Measurements from ENCODE around the gene ATG7. TPM values are rescaled to one million over a fixed set of nuclear protein-coding genes. Genes with fewer than 3 reads are reported as not detected.

The ATG7 gene
- total and polyA plus RNA-seq, 10 of the 15 experiments (the other 5 are each of a cell fraction or from before 2014, with no cell fraction given) = 13.5 to 49.5 (median 26.4) TPM

- SMC1A ChIA-PET (ENCODE audit: uncharacterized antibody, unreplicated experiment) = interaction anchor here (0.9 to 1.5 kb wide), 3 partner anchors 11 to 58 kb away, joined by 3 to 5 read pairs (median 3); no protein-coding TSS in a partner anchor
- no peak for TF ChIP-seq IKZF1 (conservative IDR thresholded peaks at IDR 0.05)
- no peak for TF ChIP-seq SP1 (IDR thresholded peaks at IDR 0.05; ENCODE audit: low read depth, low read length)
- no peak for TF ChIP-seq POLR2AphosphoS5 (IDR thresholded peaks at IDR 0.05; ENCODE audit: low read length)
- no peak for TF ChIP-seq ATF3 (IDR thresholded peaks at IDR 0.05; ENCODE audit: borderline replicate concordance, extremely low read depth, low read depth, low read length)
- BruUV-seq (replicated peaks) = no TSS peak
- RAD21 ChIA-PET (ENCODE audit: unreplicated experiment) = no interaction called here
- no peak overlapping the region for H3K27ac ChIP-seq (ENCODE audit: control insufficient read depth, insufficient read depth)
- peaks cover 7% of the 10 kb centered on the region for H3K4me1 ChIP-seq (ENCODE audit: control insufficient read depth, insufficient read depth, low read length)
- ATAC-seq = no peak
- H3K36me3 ChIP-seq (ENCODE audit: control insufficient read depth in 2 of 2, insufficient read depth in 2 of 2, low read length in 1 of 2) = peaks cover under 1 to 11% of the 10 kb centered on the region in 2 experiments; a peak in 2 of 4 replicates
- POLR2A ChIA-PET = interaction anchor here (3.2 kb wide), 1 partner anchor 11 kb away, joined by 16 read pairs; no protein-coding TSS in a partner anchor
- peaks cover 31% of the 10 kb centered on the region for H3K79me2 ChIP-seq (ENCODE audit: control insufficient read depth, insufficient read depth, low read length)
- WGBS (ENCODE audit: insufficient coverage, insufficient replicate concordance, low lambda C conversion rate, missing lambda C conversion rate) = 69% methylated on average over 2 of the region's 2 CpGs
- no peak overlapping the region for H3K9ac ChIP-seq (ENCODE audit: control insufficient read depth, insufficient read depth, low read length)
- H3K9me3 ChIP-seq (replicated peaks; ENCODE audit: control insufficient read depth, insufficient read depth, low read length) = peaks cover 2% of the 10 kb centered on the region; the same call in 1 of the 3 replicates
- no peaks in the 10 kb centered on the region for H4K20me1 ChIP-seq (ENCODE audit: control insufficient read depth, insufficient read depth)
- H2AFZ ChIP-seq (ENCODE audit: control insufficient read depth, low read depth, low read length) = no peak overlapping the region
- H3K4me2 ChIP-seq (ENCODE audit: control insufficient read depth, insufficient read depth) = no peak overlapping the region
- CTCF ChIA-PET = interaction anchor here (1.3 kb wide), 1 partner anchor 13 kb away, joined by 4 read pairs; no protein-coding TSS in a partner anchor
- DNase-seq (ENCODE audit: low read depth, low spot score) = no peak
- intact Hi-C loops (cut with micrococcal nuclease; ENCODE audit: unreplicated experiment) (no loop called here), in situ Hi-C loops (cut with MboI) (no loop called here)
- no peak overlapping the region for H3K4me3 ChIP-seq
- H3K27me3 ChIP-seq (replicated peaks in 1 of 2; ENCODE audit: control insufficient read depth in 2 of 2, insufficient read depth in 2 of 2, low read length in 1 of 2) = no peaks in the 10 kb centered on the region
- FAIRE-seq = no peak
Observed at GRCh38 chr3:11276901-11277300, 4.7 kb downstream of the ATG7 start.

GRCh38 chr3:11282250-11283138 lies 10.3 kb downstream of the ATG7 start:
- ChIA-PET CTCF (interaction anchor here (0.9 kb wide), 1 partner anchor 8 kb away, joined by 3 read pairs; no protein-coding TSS in a partner anchor), SMC1A (ENCODE audit: uncharacterized antibody, unreplicated experiment) (interaction anchor here (1.2 to 1.7 kb wide), 2 partner anchors 9 to 42 kb away, joined by 3 to 5 read pairs; no protein-coding TSS in a partner anchor), POLR2A (interaction anchor here (0.5 to 0.7 kb wide), 3 partner anchors 46 to 1787 kb away, joined by 4 read pairs; no protein-coding TSS in a partner anchor), RAD21 (ENCODE audit: unreplicated experiment) (no interaction called here)
- in situ Hi-C loops (cut with MboI) = no loop called here
- no TSS peak for BruUV-seq (replicated peaks)
- Histone ChIP-seq H3K27ac (ENCODE audit: control insufficient read depth, insufficient read depth) (no peak overlapping the region), H3K9ac (ENCODE audit: control insufficient read depth, insufficient read depth, low read length) (no peak overlapping the region), H4K20me1 (ENCODE audit: control insufficient read depth, insufficient read depth) (no peaks in the 10 kb centered on the region), H3K36me3 (ENCODE audit: control insufficient read depth in 2 of 2, insufficient read depth in 2 of 2, low read length in 1 of 2) (peaks cover 3 to 9% of the 10 kb centered on the region in 2 experiments; a peak in 3 of 4 replicates), H3K4me3 (no peak overlapping the region), H3K9me3 (replicated peaks; ENCODE audit: control insufficient read depth, insufficient read depth, low read length) (no peaks in the 10 kb centered on the region), H3K27me3 (replicated peaks in 1 of 2; ENCODE audit: control insufficient read depth in 2 of 2, insufficient read depth in 2 of 2, low read length in 1 of 2) (no peaks in the 10 kb centered on the region), H3K4me1 (ENCODE audit: control insufficient read depth, insufficient read depth, low read length) (no peaks in the 10 kb centered on the region), H3K4me2 (ENCODE audit: control insufficient read depth, insufficient read depth) (no peak overlapping the region), H2AFZ (ENCODE audit: control insufficient read depth, low read depth, low read length) (no peak overlapping the region), H3K79me2 (ENCODE audit: control insufficient read depth, insufficient read depth, low read length) (peaks cover 2% of the 10 kb centered on the region; the same call in 1 of the 2 replicates)
- intact Hi-C loops (cut with micrococcal nuclease; ENCODE audit: unreplicated experiment) = no loop called here
- ATAC-seq (no peak), DNase-seq (ENCODE audit: low read depth, low spot score) (no peak), FAIRE-seq (no peak)
- 87% methylated on average over 5 of the region's 5 CpGs for WGBS (ENCODE audit: insufficient coverage, insufficient replicate concordance, low lambda C conversion rate, missing lambda C conversion rate)
- TF ChIP-seq MEF2B (IDR thresholded peaks at IDR 0.05; ENCODE audit: partially characterized antibody, poor library complexity, severe bottlenecking) (no peak), PKNOX1 (IDR thresholded peaks at IDR 0.05) (no peak), E2F4 (IDR thresholded peaks at IDR 0.05; ENCODE audit: low read depth, low read length) (no peak), STAT3 (IDR thresholded peaks at IDR 0.05; ENCODE audit: low read depth, low read length) (no peak), ETV6 (conservative IDR thresholded peaks at IDR 0.05 in 1 of 2, IDR thresholded peaks at IDR 0.05 in 1 of 2; ENCODE audit: borderline replicate concordance in 1 of 2, low read depth in 1 of 2) (no peak), PAX5 (IDR thresholded peaks at IDR 0.05; ENCODE audit: borderline replicate concordance, low read depth, low read length) (no peak), RELA (IDR thresholded peaks at IDR 0.05; ENCODE audit: borderline replicate concordance, partially characterized antibody) (no peak), SIN3A (IDR thresholded peaks at IDR 0.05; ENCODE audit: low read depth, low read length) (no peak), POLR2A (IDR thresholded peaks at IDR 0.05; ENCODE audit: low read depth, low read length) (no peak)
